VCaP (cell line): ENCODE measurements around the gene DCDC1.
A peak's percentile ranks its signal among the peaks of the same experiment; 100 is the strongest.

ENCODE experiments used
- H3K27ac ChIP-seq: fragments of 450-650 bp; 2 replicates; pipeline ENCODE4 v1.5.1; 2017
- CTCF ChIP-seq: fragments of 450-650 bp; conservative IDR thresholded peaks from 2 replicates; pipeline ENCODE4 v1.5.1; 2017; ENCODE audit warnings: mild to moderate bottlenecking, moderate library complexity

Gene DCDC1

GRCh38 chr11:30893318-30893717, 476.2 kb downstream of the DCDC1 start:
- no peak overlapping the region for H3K27ac ChIP-seq
- no peak for TF ChIP-seq CTCF

- no peak for TF ChIP-seq CTCF
- H3K27ac ChIP-seq = no peak overlapping the region
Measured at GRCh38 chr11:30889143-30889794, 480.3 kb downstream of the DCDC1 start.

GRCh38 chr11:30879322-30880005, 490.1 kb downstream of the DCDC1 start:
- H3K27ac ChIP-seq = peak overlapping the region; percentile 3; the same call in 1 of the 2 replicates

GRCh38 chr11:30878400-30878799, 491.1 kb downstream of the DCDC1 start:
- TF ChIP-seq CTCF = no peak
- H3K27ac ChIP-seq = no peak overlapping the region

More at GRCh38 chr11:30879322-30880005, 490.1 kb downstream of the DCDC1 start:
- no peak for TF ChIP-seq CTCF

- H3K27ac ChIP-seq = no peak overlapping the region
- no peak for TF ChIP-seq CTCF
Measured at GRCh38 chr11:30876663-30877396, 492.7 kb downstream of the DCDC1 start.

GRCh38 chr11:30876228-30876627, 493.3 kb downstream of the DCDC1 start:
- H3K27ac ChIP-seq = no peak overlapping the region

More at GRCh38 chr11:30876228-30876627, 493.3 kb downstream of the DCDC1 start:
- TF ChIP-seq CTCF = no peak
